Activated T-helper 2 cell treated with anti-CD3 and anti-CD28 coated beads, Interferon-gamma antibody, Interleukin-2, Interleukin-4, amounts not matched to agents 10 μg/mL and 5 μg/mL and 100 μg/mL, durations not matched to agents 14 hours and 24 hours and 36 hours (primary cell): Measurements from ENCODE around the gene ZNF787. TPM values are rescaled to one million over a fixed set of nuclear protein-coding genes. Genes with fewer than 3 reads are reported as not detected.
"Not testable (repeated sequence)": the region's sequence is repeated elsewhere in the genome, so short reads cannot be mapped to it uniquely, and the experiment has no call there.

Experiments used
- DNase-seq: peaks from one replicate; pipeline ENCODE4 v3.0.0; 2021; ENCODE audit warnings: low spot score
- H3K27ac Mint-ChIP-seq: one replicate; pipeline ENCODE4 v1.8.0; 2021; ENCODE audit warnings: mixed read lengths
- H3K27me3 Mint-ChIP-seq: one replicate; pipeline ENCODE4 v1.8.0; 2021; ENCODE audit warnings: low read depth, mixed read lengths
- H3K36me3 Mint-ChIP-seq: one replicate; pipeline ENCODE4 v1.8.0; 2021; ENCODE audit warnings: low read depth, mixed read lengths
- H3K4me1 Mint-ChIP-seq: one replicate; pipeline ENCODE4 v1.8.0; 2021; ENCODE audit warnings: low read depth, mixed read lengths
- H3K4me3 Mint-ChIP-seq: one replicate; pipeline ENCODE4 v1.8.0; 2021; ENCODE audit warnings: low read depth, mild to moderate bottlenecking, moderate library complexity, mixed read lengths
- H3K9me3 Mint-ChIP-seq: one replicate; pipeline ENCODE4 v1.8.0; 2021; ENCODE audit warnings: mixed read lengths
- intact Hi-C: fragments of 100-400 bp; cut with micrococcal nuclease; formaldehyde crosslinking; loops from one replicate; pipeline ENCODE4 v1.15.1; 2023
- total RNA-seq: library from RNA; stranded (reverse); gene quantifications from 2 replicates; pipeline ENCODE4 v1.2.3, GENCODE V29; 2022

The ZNF787 gene
- total RNA-seq, 1 donor from 2014 or later, result 35.7 TPM

GRCh38 chr19:56152644-56153043 is 31.5 kb upstream of the ZNF787 start:
- H3K27ac Mint-ChIP-seq, result no peak overlapping the region
- no peaks in the 10 kb centered on the region for H3K27me3 Mint-ChIP-seq
- H3K4me1 Mint-ChIP-seq, result peaks cover 6% of the 10 kb centered on the region
- DNase-seq, result no peak
- intact Hi-C loops, result no loop called here
- H3K9me3 Mint-ChIP-seq, result no peaks in the 10 kb centered on the region
- H3K36me3 Mint-ChIP-seq, result peaks cover 35% of the 10 kb centered on the region
- H3K4me3 Mint-ChIP-seq, result no peak overlapping the region

DNA sequence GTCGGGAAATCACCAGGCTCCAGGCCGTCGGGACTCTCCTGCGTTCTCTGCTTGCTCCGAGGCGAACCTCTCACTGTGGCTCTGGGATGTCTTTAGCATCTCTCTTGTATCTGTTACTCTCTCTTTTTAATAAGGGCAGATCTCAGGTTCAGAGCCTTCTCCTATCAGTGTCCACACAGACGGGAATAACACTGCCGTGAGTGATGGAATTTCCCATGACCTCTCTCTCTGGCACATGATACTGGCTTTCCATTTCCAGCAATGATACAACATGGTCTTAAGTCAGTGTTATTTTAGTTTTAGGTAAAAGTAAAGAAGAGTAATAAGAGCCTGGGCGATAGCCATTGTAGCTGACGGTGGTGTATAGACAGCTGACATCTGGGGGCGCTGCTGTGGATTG is 29.3 kb upstream of the ZNF787 start:
- Mint-ChIP-seq H3K9me3 (no peaks in the 10 kb centered on the region), H3K36me3 (peaks cover 31% of the 10 kb centered on the region), H3K27me3 (no peaks in the 10 kb centered on the region), H3K27ac (no peak overlapping the region), H3K4me3 (no peak overlapping the region), H3K4me1 (peaks cover 6% of the 10 kb centered on the region)
- intact Hi-C loops, result no loop called here
- DNase-seq, result no peak

DNA sequence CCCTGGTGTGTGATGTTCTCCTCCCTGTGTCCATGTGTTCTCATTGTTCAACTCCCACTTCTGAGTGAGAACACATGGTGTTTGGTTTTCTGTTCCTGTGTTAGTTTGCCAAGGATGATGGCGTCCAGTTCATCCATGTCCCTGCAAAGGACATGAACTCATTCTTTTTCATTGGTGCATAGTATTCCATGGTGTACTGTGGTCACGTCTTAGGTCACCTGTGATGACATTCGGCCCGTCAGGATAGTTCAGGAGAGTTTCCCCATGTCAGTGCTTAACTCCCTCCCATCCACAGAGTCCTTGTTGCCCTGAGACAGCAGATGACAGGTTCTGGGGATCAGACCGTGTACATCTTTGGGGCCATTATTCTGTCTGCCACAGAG is 28.6 kb upstream of the ZNF787 start:
- Mint-ChIP-seq H3K4me1 (peaks cover 8% of the 10 kb centered on the region), H3K4me3 (no peak overlapping the region), H3K9me3 (no peaks in the 10 kb centered on the region), H3K27me3 (no peaks in the 10 kb centered on the region), H3K36me3 (peaks cover 28% of the 10 kb centered on the region), H3K27ac (no peak overlapping the region)
- intact Hi-C loops, result no loop called here
- DNase-seq, result no peak

- Mint-ChIP-seq H3K4me1 (peaks cover 11% of the 10 kb centered on the region), H3K36me3 (peaks cover 28% of the 10 kb centered on the region)
- H3K27ac Mint-ChIP-seq, intact Hi-C loops, H3K9me3 Mint-ChIP-seq, H3K27me3 Mint-ChIP-seq, H3K4me3 Mint-ChIP-seq, DNase-seq: not testable (repeated sequence)
These were observed 28.0 kb upstream of the ZNF787 start for GRCh38 chr19:56148955-56149655.

GRCh38 chr19:56148096-56148495 is 27.0 kb upstream of the ZNF787 start:
- no peaks in the 10 kb centered on the region for H3K27me3 Mint-ChIP-seq
- H3K4me3 Mint-ChIP-seq, result no peak overlapping the region
- DNase-seq, result no peak
- intact Hi-C loops, result no loop called here
- H3K36me3 Mint-ChIP-seq, result peaks cover 24% of the 10 kb centered on the region
- no peak overlapping the region for H3K27ac Mint-ChIP-seq
- H3K9me3 Mint-ChIP-seq, result no peaks in the 10 kb centered on the region
- peaks cover 10% of the 10 kb centered on the region for H3K4me1 Mint-ChIP-seq

DNA sequence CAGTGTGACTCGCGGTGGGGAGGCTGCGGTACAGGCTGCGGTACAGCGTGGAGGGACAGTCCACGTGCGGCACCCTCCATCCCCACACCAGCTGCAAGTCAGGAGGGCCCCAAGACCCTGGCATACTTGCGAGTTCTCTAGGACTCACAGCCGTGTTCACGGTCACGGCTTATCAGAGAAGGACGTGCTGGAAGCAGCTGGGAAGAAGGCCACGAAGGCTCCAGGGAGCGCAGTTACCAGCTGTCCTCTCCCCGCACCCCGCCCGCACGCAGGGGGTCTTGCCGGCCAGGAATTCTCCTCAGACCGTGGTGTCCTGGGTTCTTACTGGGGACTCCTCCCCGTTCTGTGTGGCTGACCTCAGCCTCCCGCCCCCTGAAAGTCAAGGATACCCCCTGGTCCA is 26.2 kb upstream of the ZNF787 start:
- Mint-ChIP-seq H3K36me3 (peaks cover 24% of the 10 kb centered on the region), H3K9me3 (no peaks in the 10 kb centered on the region), H3K4me3 (no peak overlapping the region), H3K27me3 (no peaks in the 10 kb centered on the region), H3K4me1 (peaks cover 10% of the 10 kb centered on the region), H3K27ac (no peak overlapping the region)
- intact Hi-C loops, result no loop called here
- no peak for DNase-seq

DNA sequence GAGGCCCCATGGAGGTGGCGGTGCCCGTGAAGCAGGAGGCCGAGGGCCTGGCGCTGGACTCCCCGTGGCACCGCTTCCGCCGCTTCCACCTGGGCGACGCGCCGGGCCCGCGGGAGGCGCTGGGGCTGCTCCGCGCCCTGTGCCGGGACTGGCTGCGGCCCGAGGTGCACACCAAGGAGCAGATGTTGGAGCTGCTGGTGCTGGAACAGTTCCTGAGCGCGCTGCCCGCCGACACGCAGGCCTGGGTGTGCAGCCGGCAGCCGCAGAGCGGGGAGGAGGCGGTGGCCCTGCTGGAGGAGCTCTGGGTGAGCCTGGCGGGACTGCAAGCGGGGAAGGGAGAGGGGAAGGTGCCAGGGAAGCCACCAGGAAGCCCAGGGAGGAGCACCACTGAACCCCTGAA is 25.8 kb upstream of the ZNF787 start:
- peaks cover 24% of the 10 kb centered on the region for H3K36me3 Mint-ChIP-seq
- no peak for DNase-seq
- H3K27me3 Mint-ChIP-seq, result no peaks in the 10 kb centered on the region
- peaks cover 13% of the 10 kb centered on the region for H3K4me1 Mint-ChIP-seq
- no peaks in the 10 kb centered on the region for H3K9me3 Mint-ChIP-seq
- intact Hi-C loops, result no loop called here
- H3K4me3 Mint-ChIP-seq, result no peak overlapping the region
- H3K27ac Mint-ChIP-seq, result no peak overlapping the region

GRCh38 chr19:56145698-56146097 is 24.6 kb upstream of the ZNF787 start:
- no peaks in the 10 kb centered on the region for H3K27me3 Mint-ChIP-seq
- intact Hi-C loops, result no loop called here
- no peak for DNase-seq
- H3K36me3 Mint-ChIP-seq, result peaks cover 24% of the 10 kb centered on the region
- peaks cover 14% of the 10 kb centered on the region for H3K4me1 Mint-ChIP-seq
- no peak overlapping the region for H3K4me3 Mint-ChIP-seq
- H3K9me3 Mint-ChIP-seq, result no peaks in the 10 kb centered on the region
- H3K27ac Mint-ChIP-seq, result no peak overlapping the region

- no peak for DNase-seq
- Mint-ChIP-seq H3K4me3 (no peak overlapping the region), H3K9me3 (no peaks in the 10 kb centered on the region), H3K36me3 (peaks cover 19% of the 10 kb centered on the region), H3K4me1 (peaks cover 18% of the 10 kb centered on the region), H3K27ac (no peak overlapping the region), H3K27me3 (no peaks in the 10 kb centered on the region)
- intact Hi-C loops, result no loop called here
These were observed 23.7 kb upstream of the ZNF787 start for GRCh38 chr19:56144831-56145230.

GRCh38 chr19:56144376-56144775 is 23.3 kb upstream of the ZNF787 start:
- intact Hi-C loops, result no loop called here
- Mint-ChIP-seq H3K27ac (peak overlapping the region; percentile 13), H3K9me3 (no peaks in the 10 kb centered on the region), H3K36me3 (peaks cover 14% of the 10 kb centered on the region), H3K27me3 (no peaks in the 10 kb centered on the region), H3K4me1 (peaks cover 21% of the 10 kb centered on the region), H3K4me3 (no peak overlapping the region)
- DNase-seq, result no peak

- Mint-ChIP-seq H3K27me3 (no peaks in the 10 kb centered on the region), H3K36me3 (peaks cover 6% of the 10 kb centered on the region), H3K4me3 (no peak overlapping the region), H3K4me1 (peaks cover 21% of the 10 kb centered on the region), H3K9me3 (no peaks in the 10 kb centered on the region), H3K27ac (no peak overlapping the region)
- intact Hi-C loops, result no loop called here
- no peak for DNase-seq
These were observed 21.9 kb upstream of the ZNF787 start for GRCh38 chr19:56142897-56143434.

DNA sequence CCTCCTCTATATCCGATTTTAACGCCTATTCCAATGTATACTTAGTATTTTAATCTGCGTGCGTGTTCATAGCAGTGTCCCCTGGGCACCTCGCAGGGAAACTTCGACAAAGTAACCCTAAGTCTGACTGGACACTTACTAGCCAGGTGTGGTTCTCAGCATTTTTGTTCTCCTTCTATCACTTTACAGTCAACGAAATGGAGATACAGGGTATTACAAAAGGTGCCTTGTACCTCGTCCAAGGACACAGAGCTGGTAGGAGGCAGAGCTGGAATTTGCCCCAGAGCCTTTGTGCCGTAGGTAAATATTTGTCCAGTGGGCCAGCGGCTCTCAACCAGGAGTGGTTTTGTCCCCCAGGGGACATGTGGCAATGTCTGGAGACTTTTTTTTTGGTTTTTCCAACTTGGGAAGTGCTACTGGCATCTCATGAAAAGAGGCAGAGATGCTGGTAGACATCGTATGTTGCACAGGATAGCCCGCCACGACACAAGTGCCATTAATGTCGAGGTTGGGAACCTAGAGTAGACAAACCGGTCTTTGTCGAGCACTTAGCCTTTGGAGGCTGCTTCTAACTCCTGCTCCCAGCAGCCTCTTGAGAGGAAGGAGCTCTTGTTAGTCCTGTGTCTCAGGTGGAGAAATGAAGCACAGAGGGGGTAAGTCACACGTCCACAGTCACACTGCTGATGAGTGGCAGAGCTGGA is 21.1 kb upstream of the ZNF787 start:
- Mint-ChIP-seq H3K36me3 (peaks cover under 1% of the 10 kb centered on the region), H3K4me3 (peak overlapping the region; percentile 83), H3K27ac (peak overlapping the region; percentile 69), H3K27me3 (no peaks in the 10 kb centered on the region), H3K4me1 (peaks cover 21% of the 10 kb centered on the region), H3K9me3 (no peaks in the 10 kb centered on the region)
- intact Hi-C loops, result no loop called here
- no peak for DNase-seq

DNA sequence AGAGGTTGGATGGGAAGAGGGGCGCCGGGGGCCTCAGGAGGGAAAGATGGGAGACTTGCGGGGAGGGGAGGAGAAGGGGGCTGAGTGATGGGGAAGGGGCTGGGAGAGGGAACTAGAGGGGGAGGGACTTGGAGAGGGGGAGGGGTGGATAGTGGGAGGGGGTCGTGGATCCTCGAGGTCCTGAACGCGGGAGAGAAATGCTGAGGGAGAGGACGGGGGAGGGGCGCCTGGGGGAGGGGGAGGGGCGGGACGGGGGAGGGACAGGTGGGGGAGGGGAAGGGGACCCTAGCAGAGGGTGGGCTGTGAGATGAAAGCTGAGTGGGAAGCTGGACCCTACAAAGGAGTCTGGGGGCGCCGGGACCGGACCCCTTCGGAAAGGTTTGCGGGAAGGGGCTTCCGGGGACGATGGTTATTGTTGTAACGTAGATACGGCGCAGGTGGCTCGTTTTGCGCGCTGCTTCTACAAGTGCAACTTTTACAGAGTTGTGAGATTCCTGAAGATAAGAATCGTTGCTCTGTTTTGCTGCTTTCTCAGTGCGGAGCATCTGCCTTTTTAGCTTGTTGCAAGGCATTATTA is 20.4 kb upstream of the ZNF787 start:
- intact Hi-C loops, result loop anchor here (1.0 kb wide), 1 partner anchor 20 kb away; the partner anchor contains the start of gene ZNF787
- Mint-ChIP-seq H3K4me3 (peak overlapping the region; percentile 83), H3K27me3 (no peaks in the 10 kb centered on the region), H3K9me3 (no peaks in the 10 kb centered on the region), H3K4me1 (peaks cover 21% of the 10 kb centered on the region), H3K27ac (peak overlapping the region; percentile 81), H3K36me3 (no peaks in the 10 kb centered on the region)
- DNase-seq, result peak; percentile 27
